SH-SY5Y (cell line): ENCODE data around the gene PREP.

Experiments used
- GATA2 ChIP-seq: IDR thresholded peaks from 2 replicates; pipeline ENCODE4 v1.6.1; 2011; ENCODE audit warnings: mild to moderate bottlenecking, low read depth, low read length
- GATA3 ChIP-seq: IDR thresholded peaks from 2 replicates; pipeline ENCODE4 v1.6.1; 2011; ENCODE audit warnings: low read depth, mild to moderate bottlenecking, low read length, moderate library complexity

DNA sequence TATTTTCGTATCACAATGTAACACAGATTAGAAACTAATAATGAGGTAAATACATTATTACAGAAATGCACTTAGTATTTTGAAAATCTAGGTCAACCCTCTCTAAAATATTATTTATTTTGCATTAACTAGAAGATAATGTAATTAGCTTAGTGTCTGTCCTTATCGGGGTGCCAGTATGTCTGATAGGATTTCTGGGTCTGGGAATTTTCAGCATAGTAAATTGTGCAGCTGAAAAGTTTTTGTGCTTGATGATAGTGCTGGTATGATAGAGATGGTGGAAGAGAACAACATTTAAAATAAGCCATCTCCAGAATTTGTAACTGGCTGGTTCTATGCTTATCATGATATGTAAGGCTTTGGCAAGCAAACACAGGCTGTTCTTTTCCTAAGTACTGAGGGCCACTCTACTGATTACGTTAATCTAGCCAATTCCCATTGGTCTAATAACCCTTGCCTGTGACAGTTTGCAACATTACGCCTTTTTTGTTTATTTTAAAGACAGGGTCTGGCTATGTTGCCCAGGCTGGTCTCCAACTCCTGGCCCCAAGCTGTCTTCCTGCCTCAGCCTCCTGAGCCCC lies 50.8 kb downstream of the PREP start:
- no peak for TF ChIP-seq GATA2
- TF ChIP-seq GATA3, result no peak
